Neural progenitor cell (in vitro differentiated cells): Measurements from ENCODE around the gene DEDD.
A peak's percentile ranks its signal among the peaks of the same experiment; 100 is the strongest.

Experiments
- CTCF ChIP-seq: fragments of 200-600 bp; sonication (generic); IDR thresholded peaks from 2 replicates; pipeline ENCODE4 v1.5.1; 2017; ENCODE audit warnings: antibody characterized with exemption, mild to moderate bottlenecking
- EZH2phosphoT487 ChIP-seq: fragments of 200-600 bp; sonication (generic); IDR thresholded peaks from 2 replicates; pipeline ENCODE4 v1.6.1; 2017; ENCODE audit warnings: antibody characterized with exemption

- TF ChIP-seq CTCF (peak; percentile 71), EZH2phosphoT487 (no peak)
Measured at GRCh38 chr1:161071886-161072371, 60.5 kb downstream of the DEDD start.
